GM19025 (cell line): ENCODE measurements around the gene SLC9A9.

Experiments used
- ATAC-seq: cut with Tn5 transposase; IDR thresholded peaks from one replicate; pipeline ENCODE4 v1.9.1; 2021; ENCODE audit warnings: mild to moderate bottlenecking, low read depth, moderate library complexity; ENCODE audit not compliant: unreplicated experiment

The SLC9A9 gene

DNA sequence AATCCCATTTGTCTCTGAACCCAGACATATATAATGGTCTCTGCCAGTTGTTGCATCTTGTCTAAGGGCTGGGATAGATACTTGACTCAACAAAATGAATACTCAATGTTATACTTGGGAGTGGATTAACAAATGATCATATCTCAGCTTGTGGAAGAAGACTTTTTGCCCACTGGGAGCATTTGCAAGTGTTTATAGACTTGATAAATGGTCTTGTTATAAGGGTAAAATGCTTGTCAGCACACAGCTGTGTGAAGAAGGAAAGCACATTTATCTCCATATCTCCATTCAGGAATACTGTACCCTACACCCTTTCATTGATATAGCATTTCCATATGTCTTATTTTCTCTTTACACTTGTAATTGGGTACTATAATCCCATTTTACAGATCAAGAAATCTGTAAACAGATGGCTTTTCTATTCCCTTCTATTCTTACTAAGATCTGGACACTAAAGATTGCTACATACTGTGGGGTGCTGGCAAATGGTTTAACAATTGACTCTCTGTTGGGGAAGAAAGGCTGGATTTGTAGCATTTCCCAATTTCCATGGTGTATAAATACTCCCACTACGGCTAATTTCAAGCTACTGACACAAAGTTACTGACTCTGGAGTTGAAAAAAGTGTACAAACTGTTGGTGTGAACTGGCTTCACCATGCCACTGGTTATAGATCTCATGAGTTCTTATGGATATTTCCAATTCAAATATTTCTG, 574.1 kb downstream of the SLC9A9 start:
- no peak for ATAC-seq

- ATAC-seq: no peak
Measured at GRCh38 chr3:143271136-143271535, 577.1 kb downstream of the SLC9A9 start.

- no peak for ATAC-seq
Measured at GRCh38 chr3:143269741-143270140, 578.5 kb downstream of the SLC9A9 start.

DNA sequence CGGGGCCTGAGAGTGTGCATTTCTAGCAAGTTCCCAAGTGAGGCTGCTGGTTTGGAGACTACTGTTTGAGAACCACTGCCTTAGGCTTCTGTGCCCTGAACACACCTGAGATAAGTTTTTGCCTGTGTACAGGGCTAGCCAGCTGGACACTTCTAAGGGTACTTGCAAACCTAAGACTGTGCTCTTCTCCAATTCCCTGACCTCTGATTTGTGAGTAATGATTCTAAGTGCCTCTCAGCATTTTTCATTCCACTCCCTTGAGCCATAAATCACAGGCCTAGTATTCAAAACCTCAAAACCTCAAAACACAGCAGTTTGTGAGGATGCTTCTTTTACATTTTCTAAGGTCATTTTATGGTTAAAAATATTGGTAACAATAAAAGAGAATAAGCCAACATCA, 580.3 kb downstream of the SLC9A9 start:
- no peak for ATAC-seq

DNA sequence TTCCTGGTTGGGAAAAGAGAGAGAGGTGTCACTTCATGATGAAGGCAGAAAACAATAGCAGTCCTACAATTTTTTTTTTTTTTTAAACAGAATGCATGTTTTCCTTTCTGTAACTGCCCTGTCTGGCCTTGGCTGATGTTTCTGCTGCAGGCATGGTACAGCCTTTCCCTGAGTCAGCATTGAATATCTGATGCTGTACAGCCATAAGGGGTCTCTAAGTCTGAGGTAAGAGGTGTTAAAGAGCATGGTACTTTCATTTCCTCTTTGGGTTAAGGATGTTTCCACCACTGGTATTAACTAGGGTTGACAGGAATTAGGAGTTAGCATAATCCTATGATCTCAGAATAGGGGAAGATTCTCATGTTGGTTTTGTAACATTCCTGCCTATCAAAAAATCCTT, 581.3 kb downstream of the SLC9A9 start:
- ATAC-seq: peak; percentile 69

DNA sequence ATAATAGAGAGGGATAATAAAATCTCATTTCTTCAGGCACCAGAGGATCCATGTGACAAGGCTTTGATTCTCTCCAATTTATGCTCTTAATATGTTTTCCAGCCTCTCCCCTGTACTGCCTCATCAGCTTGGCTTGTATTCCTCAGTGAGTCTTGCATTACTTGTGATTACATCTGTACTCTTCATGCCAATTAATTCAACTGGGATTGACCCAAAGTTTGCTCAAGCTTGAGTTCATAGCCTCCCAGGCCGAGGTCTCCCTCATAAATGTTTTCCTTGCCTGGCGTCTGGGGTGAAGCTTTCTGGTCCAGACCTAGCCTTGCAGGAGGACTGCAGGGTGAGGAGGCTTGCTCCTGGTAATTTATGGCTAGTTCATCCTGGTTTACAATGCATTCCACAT, 581.8 kb downstream of the SLC9A9 start:
- no peak for ATAC-seq

DNA sequence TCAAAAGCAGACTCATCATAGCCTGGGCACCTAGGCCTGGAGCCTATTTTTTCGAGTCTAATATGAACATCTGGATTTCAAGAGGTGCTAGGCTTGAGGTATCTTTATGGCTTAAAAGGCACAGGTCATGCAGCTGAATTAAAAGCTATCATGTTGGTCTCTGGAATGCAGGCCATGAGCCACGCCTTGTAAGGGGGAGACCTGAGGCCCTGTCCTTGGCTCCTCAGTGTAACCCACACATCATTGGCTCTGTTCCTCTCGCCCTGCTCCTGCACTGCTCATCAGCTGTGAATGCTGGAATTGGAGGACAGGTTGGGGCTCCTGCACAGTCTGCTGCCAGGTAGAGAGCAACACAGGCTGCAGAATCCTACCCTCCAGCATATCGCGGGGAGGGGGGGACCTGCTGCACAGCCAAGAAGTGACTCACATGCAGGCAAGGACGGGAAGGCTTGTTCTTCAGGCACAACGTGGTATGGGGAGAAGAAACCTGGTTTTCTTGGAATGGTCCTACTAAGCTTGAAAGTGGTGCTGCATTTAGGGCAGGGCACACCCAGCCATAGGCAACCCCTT, 582.7 kb downstream of the SLC9A9 start:
- no peak for ATAC-seq

DNA sequence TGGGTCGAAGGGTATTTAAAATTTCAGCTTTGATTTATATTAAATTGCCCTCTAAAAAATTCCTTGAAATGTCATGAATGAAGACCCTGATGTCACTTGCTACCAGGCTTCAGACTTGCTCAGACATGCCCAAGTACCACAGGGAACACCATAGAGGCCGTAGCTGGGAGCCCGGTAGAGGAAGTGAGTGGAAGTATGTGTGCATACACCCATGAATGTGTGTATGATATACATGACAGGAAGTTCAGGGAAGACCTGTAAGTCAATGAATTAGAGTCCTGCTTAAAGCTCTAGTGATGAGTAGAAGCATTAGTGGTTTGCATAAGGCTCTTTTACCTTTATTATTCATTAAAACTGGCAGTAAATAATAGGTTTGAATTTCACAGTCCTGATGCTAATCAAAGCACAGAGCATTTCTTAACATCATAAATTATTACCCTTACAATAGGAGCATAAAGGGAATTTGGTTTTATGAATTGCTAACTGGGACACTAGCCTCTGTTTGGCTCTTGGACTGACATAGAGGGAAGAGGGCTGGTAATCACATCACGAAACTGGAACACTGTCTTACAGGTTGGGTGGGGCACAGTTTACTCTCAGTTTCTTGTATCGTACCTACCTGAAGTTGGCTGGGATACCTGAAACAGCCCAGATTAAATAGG, 584.3 kb downstream of the SLC9A9 start:
- no peak for ATAC-seq

- ATAC-seq: no peak
Measured at GRCh38 chr3:143261848-143262247, 586.4 kb downstream of the SLC9A9 start.

GRCh38 chr3:143258692-143259091, 589.6 kb downstream of the SLC9A9 start:
- ATAC-seq: no peak

GRCh38 chr3:143256416-143256815, 591.9 kb downstream of the SLC9A9 start:
- ATAC-seq: no peak

- ATAC-seq: no peak
Measured at GRCh38 chr3:143255739-143256138, 592.5 kb downstream of the SLC9A9 start.

DNA sequence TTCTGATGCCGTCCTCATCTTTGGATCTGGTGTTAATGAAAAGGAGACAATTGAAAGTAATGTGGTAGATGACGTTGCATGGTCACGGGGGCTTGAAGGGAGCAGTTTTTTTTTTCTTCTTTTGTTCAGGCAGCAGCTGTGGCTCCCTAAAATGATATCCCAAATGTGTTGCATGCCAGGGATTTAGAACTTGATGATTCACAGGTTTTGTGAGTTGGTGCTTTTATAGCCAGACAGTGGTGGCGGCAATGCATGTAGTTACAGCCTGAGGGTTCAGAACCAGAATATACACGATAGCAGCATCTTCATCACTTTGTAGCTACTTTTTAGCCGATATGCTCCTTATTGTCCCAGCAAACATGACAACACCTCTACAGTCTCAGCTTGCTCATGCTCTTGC, 595.3 kb downstream of the SLC9A9 start:
- no peak for ATAC-seq

- no peak for ATAC-seq
Measured at GRCh38 chr3:143249014-143249413, 599.3 kb downstream of the SLC9A9 start.

GRCh38 chr3:143247073-143247472, 601.2 kb downstream of the SLC9A9 start:
- no peak for ATAC-seq

DNA sequence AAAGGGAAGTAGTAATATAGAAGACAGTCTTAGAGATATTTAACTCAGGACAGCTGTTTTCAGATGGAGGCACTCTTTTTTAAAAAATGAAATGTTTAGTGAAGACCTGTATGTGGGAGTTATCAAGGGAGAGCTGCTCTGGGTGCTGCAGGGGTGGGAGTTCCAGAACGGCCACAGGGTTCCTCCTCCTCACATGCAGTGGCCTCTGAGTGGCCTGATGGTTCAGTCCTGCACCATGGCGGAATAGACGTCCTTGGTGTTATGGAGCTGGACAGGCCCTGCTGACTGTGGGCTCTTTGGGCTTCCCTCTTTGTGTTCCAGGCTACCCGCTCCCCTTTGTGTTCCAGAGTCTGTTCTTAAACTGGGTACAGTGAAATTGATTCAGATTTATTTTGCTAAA, 602.6 kb downstream of the SLC9A9 start:
- ATAC-seq: no peak

DNA sequence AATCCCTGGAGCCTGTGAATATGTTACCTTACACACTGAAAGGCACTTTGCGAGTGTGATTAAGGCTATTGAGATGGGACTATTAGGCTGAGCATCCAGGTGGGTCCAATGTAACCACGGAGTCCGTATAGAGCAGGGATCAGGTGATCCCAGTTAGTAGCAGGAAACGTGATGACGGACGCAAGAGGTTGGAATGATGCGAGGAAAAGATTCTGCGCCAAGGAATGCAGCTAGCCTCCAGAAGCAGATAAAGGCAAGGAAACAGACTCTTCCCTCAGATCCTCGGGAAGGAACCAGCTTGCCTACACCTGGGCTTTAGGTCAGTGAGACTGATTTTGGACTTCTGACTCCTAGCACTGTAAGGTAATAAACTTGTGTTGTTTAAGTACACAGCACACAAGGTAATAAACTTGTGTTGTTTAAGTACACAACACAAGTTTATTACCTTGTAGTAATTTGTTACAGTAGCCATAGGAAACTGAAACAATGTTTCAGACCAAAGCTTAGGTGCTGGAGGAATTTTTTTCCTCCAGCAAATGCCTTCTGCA, 603.7 kb downstream of the SLC9A9 start:
- ATAC-seq: no peak

DNA sequence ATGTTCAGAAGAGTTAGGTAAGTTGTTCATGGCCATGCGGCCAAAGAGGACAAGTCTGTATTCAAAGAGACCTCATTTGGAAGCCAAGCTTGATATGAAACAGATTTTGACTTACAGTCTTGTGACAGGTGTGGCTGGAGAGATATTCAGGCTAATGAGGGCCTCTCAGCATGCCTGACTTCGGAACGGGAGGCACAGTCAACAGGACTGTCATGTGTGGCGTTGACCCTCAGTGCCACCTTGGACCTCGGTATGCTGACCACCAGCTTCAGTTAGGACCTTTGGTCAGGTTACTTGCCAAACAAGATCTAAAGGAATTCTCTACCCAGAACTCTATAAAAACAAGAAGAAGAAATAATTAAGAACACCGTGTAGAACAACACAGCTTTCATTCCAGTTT, 604.6 kb downstream of the SLC9A9 start:
- no peak for ATAC-seq

- no peak for ATAC-seq
Measured at GRCh38 chr3:143242691-143243090, 605.6 kb downstream of the SLC9A9 start.

GRCh38 chr3:143242101-143242500, 606.2 kb downstream of the SLC9A9 start:
- ATAC-seq: no peak

- ATAC-seq: no peak
Measured at GRCh38 chr3:143241481-143241951, 606.8 kb downstream of the SLC9A9 start.

GRCh38 chr3:143240886-143241285, 607.4 kb downstream of the SLC9A9 start:
- ATAC-seq: no peak
